Gastrocnemius medialis (tissue), 4 donors: ENCODE results near the gene BMERB1.

ENCODE experiments used
- CTCF ChIP-seq, 5 experiments: fragments of 450-650 bp in 3 of 5; fragments of 200-600 bp in 2 of 5; sonication (generic) in 2 of 5; IDR thresholded peaks in 4 of 5; conservative IDR thresholded peaks in 1 of 5; 1 replicate in 4 of 5; 2 replicates in 1 of 5; pipeline ENCODE4 v1.5.1; 2016 to 2019; ENCODE audit warnings: antibody characterized with exemption in 5 of 5, mild to moderate bottlenecking in 3 of 5, moderate library complexity in 3 of 5
- POLR2A ChIP-seq, 2 donors: fragments of 450-650 bp; IDR thresholded peaks; one replicate each; pipeline ENCODE4 v1.6.1; 2017; ENCODE audit warnings: antibody characterized with exemption in 2 of 2, mild to moderate bottlenecking in 2 of 2, moderate library complexity in 2 of 2

DNA sequence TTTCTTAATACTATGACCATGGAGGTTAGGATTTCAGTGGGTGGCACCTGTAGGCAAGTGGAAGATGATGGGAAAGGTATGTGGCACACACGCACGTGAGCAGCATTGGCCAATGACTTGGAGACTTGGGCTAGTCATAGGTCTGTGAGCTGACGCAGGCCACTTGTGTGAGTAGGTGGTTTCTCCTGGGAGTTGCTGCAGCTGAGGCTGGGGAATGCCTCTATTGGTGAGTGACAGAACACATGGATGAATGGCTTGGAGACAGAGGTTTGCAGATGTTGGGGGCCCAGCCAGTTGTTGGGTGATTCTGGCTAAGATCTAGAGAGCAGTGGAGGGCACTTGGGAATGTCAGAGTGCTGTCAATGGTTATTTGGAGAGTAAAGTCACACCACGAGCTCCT lies 144.4 kb downstream of the BMERB1 start:
- TF ChIP-seq CTCF (IDR thresholded peaks at IDR 0.05 in 4 of 5, conservative IDR thresholded peaks at IDR 0.05 in 1 of 5) = no peak
- TF ChIP-seq POLR2A (IDR thresholded peaks at IDR 0.05) = no peak
